GM12891 (cell line): Measurements from ENCODE around the gene NR1I2.

Source experiments
- DNase-seq: peaks from one replicate; pipeline ENCODE4 v3.0.0; 2011; ENCODE audit warnings: low spot score; ENCODE audit not compliant: insufficient read length
- FAIRE-seq: peaks from 2 replicates; lab custom pipeline; 2011; peaks lifted over from hg19 to GRCh38; lab: Jason Lieb, UNC
- PAX5 ChIP-seq: IDR thresholded peaks from 2 replicates; pipeline ENCODE4 v1.6.1; 2011; ENCODE audit warnings: low read length, moderate library complexity, mild to moderate bottlenecking; ENCODE audit not compliant: insufficient read depth, severe bottlenecking
- POLR2A ChIP-seq: IDR thresholded peaks from 2 replicates; pipeline ENCODE4 v1.6.1; 2011; ENCODE audit warnings: low read depth, low read length, control low read depth
- POLR2AphosphoS5 ChIP-seq: IDR thresholded peaks from 2 replicates; pipeline ENCODE4 v1.6.1; 2011; ENCODE audit warnings: low read depth, low read length, control low read depth
- POU2F2 ChIP-seq: IDR thresholded peaks from 2 replicates; pipeline ENCODE4 v1.6.1; 2011; ENCODE audit warnings: low read depth, mild to moderate bottlenecking, control low read depth, low read length, moderate library complexity
- SPI1 ChIP-seq: IDR thresholded peaks from 2 replicates; pipeline ENCODE4 v1.6.1; 2011; ENCODE audit warnings: low read depth, low read length, control low read depth
- TAF1 ChIP-seq: IDR thresholded peaks from 2 replicates; pipeline ENCODE4 v1.6.1; 2011; ENCODE audit warnings: low read depth, low read length, control low read depth

The NR1I2 gene

DNA sequence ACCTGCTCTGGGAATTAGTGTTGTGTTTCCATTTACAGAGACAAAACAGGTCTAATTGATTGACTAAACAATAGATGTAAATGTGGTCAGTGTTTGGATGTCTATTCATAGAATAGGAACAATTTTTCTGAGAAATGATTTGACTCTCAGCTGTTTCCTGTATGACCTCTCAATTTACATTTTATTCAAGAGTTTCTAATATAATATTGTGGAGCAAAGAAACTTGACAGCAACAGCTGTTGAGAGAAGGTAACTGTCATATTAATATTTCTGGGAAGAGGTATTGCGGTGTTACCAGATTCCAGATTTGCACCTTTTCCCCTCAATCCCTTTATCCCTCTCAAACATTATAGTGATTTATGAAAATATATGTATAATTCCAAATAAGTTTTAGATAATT lies 3.7 kb upstream of the NR1I2 start:
- no peak for FAIRE-seq

DNA sequence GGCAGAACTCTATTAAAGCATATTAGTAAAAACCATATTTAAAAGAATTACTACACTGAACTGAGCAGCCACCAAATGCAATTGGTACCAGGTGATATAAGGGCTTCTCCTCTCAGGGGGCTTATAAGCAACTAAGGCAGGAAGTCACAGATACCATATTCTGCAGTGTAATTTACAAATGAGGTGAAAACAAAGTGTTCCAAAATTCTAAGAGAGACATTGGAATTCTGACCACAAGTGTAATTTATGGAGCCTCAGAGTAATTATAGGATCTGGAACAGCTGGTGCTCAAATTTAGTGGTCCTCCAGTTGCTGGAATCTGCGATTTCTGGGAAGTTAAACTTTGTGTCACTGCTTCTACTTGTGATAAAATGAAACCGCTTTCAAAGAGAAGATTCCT lies 3.1 kb upstream of the NR1I2 start:
- FAIRE-seq (no peak), DNase-seq (no peak)
- TF ChIP-seq POLR2AphosphoS5 (no peak), TAF1 (no peak), PAX5 (no peak)

More for the DNA sequence above, 3.7 kb upstream of the NR1I2 start:
- DNase-seq, result no peak
- TF ChIP-seq TAF1, result no peak

DNA sequence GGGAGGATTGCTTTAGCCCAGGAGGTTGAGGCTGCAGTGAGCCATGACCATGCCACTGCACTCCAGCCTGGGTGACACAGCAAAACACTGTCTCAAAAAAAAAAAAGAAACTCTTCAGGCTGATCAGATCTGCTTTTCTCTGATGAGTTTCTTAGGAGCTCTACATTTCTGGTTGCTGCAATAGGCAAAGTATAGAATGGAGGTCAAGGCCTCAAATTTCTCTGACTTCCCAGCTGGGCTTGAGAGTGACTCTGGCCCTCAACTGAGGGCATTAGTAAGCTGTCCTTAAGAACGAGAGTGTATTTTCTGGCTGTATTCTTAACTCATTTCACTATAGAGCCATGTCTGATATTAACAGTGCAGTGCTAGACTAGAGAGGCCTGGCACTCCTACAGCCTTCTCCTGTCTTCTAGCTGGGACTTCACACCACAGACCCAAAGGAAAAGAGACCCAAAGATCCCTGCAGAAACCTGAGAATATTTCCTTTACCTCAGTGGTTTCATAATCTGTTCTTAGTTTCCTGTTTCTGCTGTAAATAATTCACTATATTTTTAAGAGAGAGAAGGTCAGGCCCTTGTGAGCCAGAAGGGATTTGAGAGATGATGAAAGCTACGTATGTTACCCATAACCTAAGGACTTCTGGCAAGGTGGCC lies 2.0 kb upstream of the NR1I2 start:
- FAIRE-seq (no peak), DNase-seq (no peak)

DNA sequence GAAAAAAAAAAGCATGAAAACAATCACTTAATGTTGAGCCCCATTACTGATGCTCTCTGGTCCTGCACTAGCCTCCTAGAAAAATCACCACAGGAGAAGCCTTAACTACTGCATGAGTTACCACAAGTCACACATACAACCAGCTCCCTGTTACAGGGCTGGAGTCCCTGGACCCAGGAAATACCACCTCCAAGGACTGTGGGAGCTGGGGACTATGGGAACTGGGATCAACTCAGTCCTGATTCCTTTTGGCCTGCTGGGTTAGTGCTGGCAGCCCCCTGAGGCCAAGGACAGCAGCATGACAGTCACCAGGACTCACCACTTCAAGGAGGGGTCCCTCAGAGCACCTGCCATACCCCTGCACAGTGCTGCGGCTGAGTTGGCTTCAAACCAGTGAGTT lies 559 bp downstream of the NR1I2 start:
- TF ChIP-seq POLR2A (no peak), PAX5 (no peak), POU2F2 (no peak), POLR2AphosphoS5 (no peak), TAF1 (no peak), SPI1 (no peak)
- FAIRE-seq (no peak), DNase-seq (no peak)

More for the DNA sequence above, 2.0 kb upstream of the NR1I2 start:
- TF ChIP-seq POLR2AphosphoS5 (no peak), PAX5 (no peak), TAF1 (no peak), POLR2A (no peak), POU2F2 (no peak), SPI1 (no peak)

DNA sequence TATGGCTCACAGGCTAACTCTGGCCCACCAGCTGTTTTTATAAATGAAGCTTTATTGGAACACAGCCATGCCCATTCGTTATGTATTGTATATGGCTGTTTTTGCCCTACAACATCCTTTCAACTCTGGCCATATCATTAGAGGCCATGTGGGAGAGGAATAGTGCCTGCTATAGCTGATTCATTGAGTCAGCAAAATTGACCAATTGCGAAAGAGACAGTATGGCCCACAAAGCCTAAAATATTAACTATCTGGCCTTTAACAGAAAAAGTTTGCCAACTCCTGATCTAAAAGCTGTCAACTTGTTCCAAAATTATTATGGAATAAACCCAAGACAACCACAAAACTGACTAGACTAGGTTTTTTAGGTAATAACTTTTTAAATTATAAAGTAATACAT lies 1.4 kb downstream of the NR1I2 start:
- FAIRE-seq, result peak; percentile 23
- TF ChIP-seq POLR2A (no peak), TAF1 (no peak), SPI1 (no peak), PAX5 (no peak), POU2F2 (no peak), POLR2AphosphoS5 (no peak)

DNA sequence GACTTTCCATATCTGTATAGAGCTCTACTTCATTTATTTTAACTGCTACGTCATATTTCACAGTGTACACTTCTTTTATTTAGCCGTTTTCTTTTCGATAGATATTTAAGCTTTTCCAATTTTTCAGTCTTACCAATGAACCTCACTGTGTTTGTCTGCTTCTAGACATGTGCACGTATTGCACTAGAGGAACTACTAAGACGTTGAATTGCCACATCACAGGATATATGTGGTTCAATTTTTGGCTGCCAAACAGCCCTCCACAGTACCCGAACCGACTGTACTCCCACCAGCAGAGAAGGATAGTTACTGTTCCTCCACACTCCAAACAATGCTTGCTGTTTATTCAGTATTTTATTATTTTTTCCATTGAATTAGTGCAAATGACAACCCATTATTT lies 2.0 kb downstream of the NR1I2 start:
- no peak for DNase-seq
- TF ChIP-seq POU2F2 (no peak), SPI1 (no peak), PAX5 (no peak), POLR2A (no peak), POLR2AphosphoS5 (no peak), TAF1 (no peak)
- no peak for FAIRE-seq

More for the DNA sequence above, 1.4 kb downstream of the NR1I2 start:
- no peak for DNase-seq

DNA sequence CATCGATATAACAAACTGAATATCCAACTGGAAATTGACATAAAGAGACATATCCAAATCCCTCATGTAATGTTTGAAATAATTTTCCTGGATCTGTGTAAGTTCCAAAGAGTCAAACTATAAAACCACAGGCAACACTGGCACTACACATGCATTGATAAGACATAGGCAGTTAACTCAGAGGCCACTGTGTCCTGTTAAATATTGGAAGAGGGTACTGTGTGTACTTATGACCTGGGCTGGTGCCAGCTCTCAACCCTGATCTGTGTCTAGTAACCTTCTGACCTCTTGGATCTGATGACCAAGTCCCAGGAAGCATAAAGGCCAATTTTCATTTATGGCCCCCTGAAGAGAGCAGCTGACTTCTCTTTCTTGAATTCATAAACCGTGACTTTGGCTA lies 4.5 kb downstream of the NR1I2 start:
- TF ChIP-seq TAF1, result no peak
- no peak for TF ChIP-seq PAX5
- TF ChIP-seq POU2F2, result no peak
- no peak for TF ChIP-seq POLR2A
- TF ChIP-seq POLR2AphosphoS5, result no peak
- no peak for DNase-seq
- FAIRE-seq, result no peak

DNA sequence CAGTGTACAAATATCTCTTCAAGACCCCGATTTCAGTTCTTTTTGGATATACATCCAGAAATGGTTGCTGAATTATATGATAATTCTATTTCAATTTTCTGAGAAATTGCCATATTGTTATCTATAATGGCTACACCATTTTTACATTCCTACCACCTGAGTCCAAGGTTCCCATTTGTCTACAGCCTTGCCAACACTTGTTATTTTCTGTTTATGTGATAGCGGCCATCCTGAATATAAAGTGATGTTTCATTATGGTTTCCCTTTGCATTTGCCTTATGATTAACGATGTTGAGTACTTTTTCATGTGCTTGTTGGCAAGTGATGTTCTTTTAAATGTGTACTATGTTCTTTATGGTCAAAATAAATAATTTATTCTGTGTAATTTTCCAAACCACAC lies 8.5 kb downstream of the NR1I2 start:
- DNase-seq (no peak), FAIRE-seq (no peak)
- no peak for TF ChIP-seq SPI1
- no peak for TF ChIP-seq POLR2AphosphoS5
- TF ChIP-seq TAF1, result no peak
- no peak for TF ChIP-seq POU2F2
- TF ChIP-seq PAX5, result no peak
- TF ChIP-seq POLR2A, result no peak

DNA sequence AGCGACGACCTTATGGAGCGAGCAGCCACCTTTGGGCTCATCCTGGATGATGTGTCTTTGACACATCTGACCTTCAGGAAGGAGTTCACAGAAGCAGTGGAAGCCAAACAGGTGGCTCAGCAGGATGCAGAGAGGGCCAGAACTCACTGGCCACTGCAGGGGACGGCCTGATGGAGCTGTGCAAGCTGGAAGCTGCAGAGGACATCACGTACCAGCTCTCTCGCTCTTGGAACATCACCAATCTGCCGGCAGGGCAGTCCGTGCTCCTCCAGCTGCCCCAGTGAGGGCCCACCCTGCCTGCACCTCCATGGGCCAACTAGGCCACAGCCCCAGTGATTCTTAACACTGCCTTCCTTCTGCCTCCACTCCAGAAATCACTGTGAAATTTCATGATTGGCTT lies 10.4 kb downstream of the NR1I2 start:
- FAIRE-seq (no peak), DNase-seq (no peak)
- TF ChIP-seq POU2F2, result no peak
- no peak for TF ChIP-seq SPI1
- TF ChIP-seq POLR2AphosphoS5, result no peak
- TF ChIP-seq POLR2A, result no peak
- TF ChIP-seq PAX5, result no peak
- TF ChIP-seq TAF1, result no peak

DNA sequence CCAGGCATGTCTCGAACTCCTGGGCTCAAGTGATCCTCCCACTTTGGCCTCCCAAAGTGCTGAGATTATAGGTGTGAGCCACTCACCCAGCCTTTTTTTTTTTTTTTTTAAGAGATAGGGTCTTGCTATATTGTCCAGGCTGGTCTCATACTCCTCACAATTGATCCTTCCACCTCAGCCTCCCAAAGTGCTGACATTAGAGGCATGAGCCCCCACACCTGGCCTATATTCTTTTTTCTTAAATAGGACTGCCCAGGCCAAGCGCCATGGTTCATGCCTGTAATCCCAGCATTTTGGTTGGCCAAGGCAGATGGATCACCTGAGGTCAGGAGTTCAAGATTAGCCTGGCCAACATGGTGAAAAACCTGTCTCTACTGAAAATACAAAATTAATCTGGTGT lies 12.5 kb downstream of the NR1I2 start:
- TF ChIP-seq SPI1, result no peak
- no peak for TF ChIP-seq POLR2A
- no peak for FAIRE-seq

DNA sequence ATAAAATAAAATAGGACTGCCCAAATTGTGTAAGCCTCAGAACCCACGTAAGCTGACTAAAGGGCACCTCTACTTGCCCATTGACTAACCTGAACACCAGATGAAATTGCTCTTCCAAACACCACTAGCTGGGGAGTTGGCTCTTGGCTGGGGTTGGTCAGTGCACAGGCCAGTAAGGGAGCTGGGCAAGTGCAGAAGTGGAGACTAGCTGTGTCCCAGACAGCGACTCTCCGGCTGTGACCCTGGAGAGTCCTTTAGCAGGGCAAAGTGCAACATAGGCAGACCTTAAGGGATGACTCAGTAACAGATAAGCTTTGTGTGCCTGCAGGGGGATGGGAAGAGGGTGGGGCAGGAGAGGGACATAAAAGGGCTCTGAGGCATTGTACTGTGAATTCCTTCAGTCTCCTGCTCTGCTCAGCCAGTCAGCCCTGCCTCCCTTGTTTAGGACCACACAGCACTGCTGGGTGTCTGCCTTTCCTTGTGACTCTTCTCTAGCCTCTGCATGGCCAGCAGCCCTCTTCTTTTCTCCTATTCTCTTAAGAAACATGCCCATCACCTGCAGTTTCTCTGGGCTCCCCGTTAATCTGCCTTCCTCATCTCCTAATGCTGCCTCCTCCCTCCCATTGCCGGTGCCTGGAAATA lies 13.2 kb downstream of the NR1I2 start:
- DNase-seq (no peak), FAIRE-seq (no peak)
- TF ChIP-seq TAF1, result no peak
- no peak for TF ChIP-seq POLR2AphosphoS5
- no peak for TF ChIP-seq POU2F2

More for the DNA sequence above, 12.5 kb downstream of the NR1I2 start:
- DNase-seq, result no peak
